Measurements from ENCODE around the gene OR51I1. TPM values are rescaled to one million over a fixed set of nuclear protein-coding genes. Genes with fewer than 3 reads are reported as not detected.

The OR51I1 gene
- total RNA-seq, 3 donors from 2014 or later (not counting 1 experiment from before 2014, with no cell fraction given) = not detected

- no peaks in the 10 kb centered on the region for H3K27me3 ChIP-seq (ENCODE audit: control insufficient read depth, insufficient read depth, low read length)
- H3K4me1 Mint-ChIP-seq = no peaks in the 10 kb centered on the region
- H3K27me3 Mint-ChIP-seq (ENCODE audit: low read depth in 2 of 2) = peaks cover 0 to 6% of the 10 kb centered on the region in 2 donors
- ATAC-seq = no peak
- intact Hi-C loops (cut with micrococcal nuclease) = no loop called here
- no peak for TF ChIP-seq CTCF (IDR thresholded peaks at IDR 0.05)
- no peak within 1 kb of the TSS for H3K4me3 Mint-ChIP-seq
- H3K36me3 Mint-ChIP-seq = no peaks in the 10 kb centered on the region
- no peak within 1 kb of the TSS for H3K27ac ChIP-seq (ENCODE audit: low read length)
- no peaks in the 10 kb centered on the region for H3K36me3 ChIP-seq (ENCODE audit: control insufficient read depth, insufficient read depth, low read length)
- no peaks in the 10 kb centered on the region for H3K9me3 ChIP-seq (ENCODE audit: control insufficient read depth, insufficient read depth, low read length)
- no peaks in the 10 kb centered on the region for H3K9me3 Mint-ChIP-seq
- H3K4me1 ChIP-seq (ENCODE audit: control insufficient read depth, insufficient read depth, low read length) = no peaks in the 10 kb centered on the region
- H3K4me3 ChIP-seq (ENCODE audit: low read length) = no peak within 1 kb of the TSS
- no peak for DNase-seq
- H3K27ac Mint-ChIP-seq = no peak within 1 kb of the TSS
Measured at GRCh38 chr11:5488385-5488784, 47.1 kb upstream of the OR51I1 start, which contains the start of gene OR52D1. Gene OR52D1, plus strand, starts transcription at chr11:5488685. Its CDS starts 22 bp downstream, at chr11:5488707.

GRCh38 chr11:5486421-5486820 lies 45.1 kb upstream of the OR51I1 start:
- ATAC-seq = no peak
- no peaks in the 10 kb centered on the region for H3K36me3 ChIP-seq (ENCODE audit: control insufficient read depth, insufficient read depth, low read length)
- no peaks in the 10 kb centered on the region for H3K9me3 ChIP-seq (ENCODE audit: control insufficient read depth, insufficient read depth, low read length)
- Mint-ChIP-seq H3K27ac (no peak overlapping the region), H3K9me3 (no peaks in the 10 kb centered on the region), H3K4me1 (no peaks in the 10 kb centered on the region), H3K36me3 (no peaks in the 10 kb centered on the region), H3K27me3 (ENCODE audit: low read depth in 2 of 2) (peaks cover 0 to 6% of the 10 kb centered on the region in 2 donors), H3K4me3 (no peak overlapping the region)
- no peak overlapping the region for H3K27ac ChIP-seq (ENCODE audit: low read length)
- no peak overlapping the region for H3K4me3 ChIP-seq (ENCODE audit: low read length)
- no peaks in the 10 kb centered on the region for H3K4me1 ChIP-seq (ENCODE audit: control insufficient read depth, insufficient read depth, low read length)
- no peak for TF ChIP-seq CTCF (IDR thresholded peaks at IDR 0.05)
- WGBS (ENCODE audit: insufficient coverage) = 60% methylated on average over 2 of the region's 3 CpGs
- intact Hi-C loops (cut with micrococcal nuclease) = no loop called here
- no peak for DNase-seq
- no peaks in the 10 kb centered on the region for H3K27me3 ChIP-seq (ENCODE audit: control insufficient read depth, insufficient read depth, low read length)

- no peaks in the 10 kb centered on the region for H3K9me3 ChIP-seq (ENCODE audit: control insufficient read depth, insufficient read depth, low read length)
- DNase-seq (no peak), ATAC-seq (no peak)
- no peak overlapping the region for H3K27ac Mint-ChIP-seq
- no peaks in the 10 kb centered on the region for H3K27me3 ChIP-seq (ENCODE audit: control insufficient read depth, insufficient read depth, low read length)
- H3K4me1 ChIP-seq (ENCODE audit: control insufficient read depth, insufficient read depth, low read length) = no peaks in the 10 kb centered on the region
- intact Hi-C loops (cut with micrococcal nuclease) = no loop called here
- H3K27ac ChIP-seq (ENCODE audit: low read length) = no peak overlapping the region
- H3K4me3 ChIP-seq (ENCODE audit: low read length) = no peak overlapping the region
- 43% methylated on average over 3 of the region's 3 CpGs for WGBS (ENCODE audit: insufficient coverage)
- no peak for TF ChIP-seq CTCF (IDR thresholded peaks at IDR 0.05)
- no peaks in the 10 kb centered on the region for H3K4me1 Mint-ChIP-seq
- no peaks in the 10 kb centered on the region for H3K9me3 Mint-ChIP-seq
- no peak overlapping the region for H3K4me3 Mint-ChIP-seq
- H3K27me3 Mint-ChIP-seq (ENCODE audit: low read depth in 2 of 2) = peaks cover 0 to 3% of the 10 kb centered on the region in 2 donors
- H3K36me3 Mint-ChIP-seq = no peaks in the 10 kb centered on the region
- no peaks in the 10 kb centered on the region for H3K36me3 ChIP-seq (ENCODE audit: control insufficient read depth, insufficient read depth, low read length)
Measured at GRCh38 chr11:5486003-5486402, 44.7 kb upstream of the OR51I1 start.

- no peak overlapping the region for H3K27ac ChIP-seq (ENCODE audit: low read length)
- H3K4me1 Mint-ChIP-seq = no peaks in the 10 kb centered on the region
- H3K36me3 ChIP-seq (ENCODE audit: control insufficient read depth, insufficient read depth, low read length) = no peaks in the 10 kb centered on the region
- intact Hi-C loops (cut with micrococcal nuclease) = no loop called here
- no peaks in the 10 kb centered on the region for H3K4me1 ChIP-seq (ENCODE audit: control insufficient read depth, insufficient read depth, low read length)
- no peak overlapping the region for H3K4me3 Mint-ChIP-seq
- no peaks in the 10 kb centered on the region for H3K27me3 ChIP-seq (ENCODE audit: control insufficient read depth, insufficient read depth, low read length)
- ATAC-seq (peak in 2 of 3 donors; percentile 52 to 59), DNase-seq (peak in 1 of 2 donors; percentile 66)
- no peaks in the 10 kb centered on the region for H3K9me3 Mint-ChIP-seq
- no peak overlapping the region for H3K27ac Mint-ChIP-seq
- H3K36me3 Mint-ChIP-seq = no peaks in the 10 kb centered on the region
- no CpG with 5 or more reads among the region's 2 CpGs for WGBS (ENCODE audit: insufficient coverage)
- peak; percentile 71 for TF ChIP-seq CTCF (IDR thresholded peaks at IDR 0.05)
- peaks cover 9 to 16% of the 10 kb centered on the region in 2 donors for H3K27me3 Mint-ChIP-seq (ENCODE audit: low read depth in 2 of 2)
- no peak overlapping the region for H3K4me3 ChIP-seq (ENCODE audit: low read length)
- H3K9me3 ChIP-seq (ENCODE audit: control insufficient read depth, insufficient read depth, low read length) = no peaks in the 10 kb centered on the region
Measured at GRCh38 chr11:5476186-5476819, 35.0 kb upstream of the OR51I1 start.

Data from natural killer cell (primary cell).